DOHH2 (cell line): ENCODE results near the gene TANC1.

Source experiments
- CTCF ChIP-seq: fragments of 200-600 bp; sonication (generic); IDR thresholded peaks from one replicate; pipeline ENCODE4 v1.5.1; 2014; ENCODE audit warnings: antibody characterized with exemption, mild to moderate bottlenecking, low read depth, low read length; ENCODE audit not compliant: poor library complexity, severe bottlenecking
- EZH2phosphoT487 ChIP-seq: fragments of 200-600 bp; sonication (generic); IDR thresholded peaks from 2 replicates; pipeline ENCODE4 v1.6.1; 2017; ENCODE audit warnings: borderline replicate concordance, mild to moderate bottlenecking, antibody characterized with exemption, low read length, moderate library complexity, mixed read lengths

DNA sequence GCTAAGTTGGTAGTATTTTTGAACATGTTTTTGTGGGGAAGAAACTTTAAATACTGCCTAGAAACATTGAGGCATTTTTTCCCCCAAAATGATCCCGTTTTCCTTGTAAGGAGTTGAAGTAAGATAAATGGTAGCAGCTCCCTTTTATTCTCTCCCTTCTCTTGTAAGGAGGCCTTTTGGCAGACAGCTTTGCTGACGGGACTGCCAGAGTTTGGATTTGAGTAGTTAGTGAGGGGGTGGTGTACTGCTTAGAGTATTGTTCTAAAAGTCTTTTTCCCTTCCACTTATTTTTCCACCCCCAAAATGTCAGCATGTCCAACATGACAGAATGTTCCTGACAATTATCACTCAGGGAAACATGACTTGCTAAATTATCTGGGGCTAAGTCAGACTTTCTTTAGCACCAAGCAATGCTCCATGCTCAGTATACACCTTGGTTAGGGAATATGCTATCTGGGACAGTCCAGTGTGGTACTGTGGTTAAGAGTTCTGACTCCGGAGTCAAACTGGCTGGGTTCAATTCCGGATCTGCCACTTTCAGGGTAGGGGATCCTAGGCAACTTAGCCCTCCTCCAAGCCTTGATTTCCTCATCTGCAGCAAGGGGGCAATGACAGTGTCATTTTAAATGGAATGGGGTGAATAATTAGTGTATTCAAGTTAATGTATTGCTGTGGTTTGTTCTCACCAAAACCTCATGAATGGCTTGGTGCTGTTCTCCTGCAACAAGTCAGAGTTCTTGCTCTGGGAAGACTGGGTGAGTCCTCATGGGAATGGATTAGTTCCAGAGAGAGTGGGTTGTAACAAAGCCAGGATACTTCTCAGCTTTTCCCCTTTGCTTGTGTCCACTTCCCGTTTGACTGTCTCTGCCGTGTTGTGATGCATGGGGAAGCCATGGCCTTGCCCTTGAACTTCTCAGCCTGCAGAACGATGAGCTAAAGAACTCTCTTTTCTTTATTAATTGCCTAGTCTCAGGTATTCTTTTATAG, 116.2 kb downstream of the TANC1 start:
- TF ChIP-seq CTCF: no peak
- no peak for TF ChIP-seq EZH2phosphoT487
